ENCODE results near the gene IFITM1. TPM values are rescaled to one million over a fixed set of nuclear protein-coding genes. Genes with fewer than 3 reads are reported as not detected.
A peak's percentile ranks its signal among the peaks of the same experiment; 100 is the strongest.
"Not testable (repeated sequence)": the region's sequence is repeated elsewhere in the genome, so short reads cannot be mapped to it uniquely, and the experiment has no call there.

The IFITM1 gene
- total RNA-seq, 2 experiments from 2014 or later: 1,010 to 1,055 TPM

- no peak for DNase-seq
- peaks cover 10% of the 10 kb centered on the region for H3K27me3 Mint-ChIP-seq
- no peaks in the 10 kb centered on the region for H3K36me3 Mint-ChIP-seq (ENCODE audit: low read depth)
- POLR2A ChIA-PET: interaction anchor here (1.3 kb wide), 1 partner anchor 37 kb away, joined by 3 read pairs; no protein-coding TSS in a partner anchor
- H3K4me1 Mint-ChIP-seq: peaks cover 43% of the 10 kb centered on the region
- no peaks in the 10 kb centered on the region for H3K9me3 Mint-ChIP-seq
- no peak overlapping the region for H3K27ac Mint-ChIP-seq
- CTCF ChIA-PET: interaction anchor here (1.0 to 1.8 kb wide), 3 partner anchors 13 to 102 kb away, joined by 4 to 6 read pairs (median 5); no protein-coding TSS in a partner anchor
- H3K4me3 Mint-ChIP-seq: no peak overlapping the region
Measured at GRCh38 chr11:352456-353031, 38.7 kb downstream of the IFITM1 start.

- ChIA-PET POLR2A (interaction anchor here (1.4 kb wide), 1 partner anchor 38 kb away, joined by 4 read pairs; no protein-coding TSS in a partner anchor), CTCF (interaction anchor here (1.0 to 1.8 kb wide), 3 partner anchors 14 to 103 kb away, joined by 4 to 6 read pairs (median 5); no protein-coding TSS in a partner anchor)
- no peak for DNase-seq
- H3K4me3 Mint-ChIP-seq: no peak overlapping the region
- no peaks in the 10 kb centered on the region for H3K9me3 Mint-ChIP-seq
- no peaks in the 10 kb centered on the region for H3K36me3 Mint-ChIP-seq (ENCODE audit: low read depth)
- peaks cover 10% of the 10 kb centered on the region for H3K27me3 Mint-ChIP-seq
- H3K27ac Mint-ChIP-seq: no peak overlapping the region
- H3K4me1 Mint-ChIP-seq: peaks cover 43% of the 10 kb centered on the region
Measured at GRCh38 chr11:353179-353873, 39.5 kb downstream of the IFITM1 start.

DNA sequence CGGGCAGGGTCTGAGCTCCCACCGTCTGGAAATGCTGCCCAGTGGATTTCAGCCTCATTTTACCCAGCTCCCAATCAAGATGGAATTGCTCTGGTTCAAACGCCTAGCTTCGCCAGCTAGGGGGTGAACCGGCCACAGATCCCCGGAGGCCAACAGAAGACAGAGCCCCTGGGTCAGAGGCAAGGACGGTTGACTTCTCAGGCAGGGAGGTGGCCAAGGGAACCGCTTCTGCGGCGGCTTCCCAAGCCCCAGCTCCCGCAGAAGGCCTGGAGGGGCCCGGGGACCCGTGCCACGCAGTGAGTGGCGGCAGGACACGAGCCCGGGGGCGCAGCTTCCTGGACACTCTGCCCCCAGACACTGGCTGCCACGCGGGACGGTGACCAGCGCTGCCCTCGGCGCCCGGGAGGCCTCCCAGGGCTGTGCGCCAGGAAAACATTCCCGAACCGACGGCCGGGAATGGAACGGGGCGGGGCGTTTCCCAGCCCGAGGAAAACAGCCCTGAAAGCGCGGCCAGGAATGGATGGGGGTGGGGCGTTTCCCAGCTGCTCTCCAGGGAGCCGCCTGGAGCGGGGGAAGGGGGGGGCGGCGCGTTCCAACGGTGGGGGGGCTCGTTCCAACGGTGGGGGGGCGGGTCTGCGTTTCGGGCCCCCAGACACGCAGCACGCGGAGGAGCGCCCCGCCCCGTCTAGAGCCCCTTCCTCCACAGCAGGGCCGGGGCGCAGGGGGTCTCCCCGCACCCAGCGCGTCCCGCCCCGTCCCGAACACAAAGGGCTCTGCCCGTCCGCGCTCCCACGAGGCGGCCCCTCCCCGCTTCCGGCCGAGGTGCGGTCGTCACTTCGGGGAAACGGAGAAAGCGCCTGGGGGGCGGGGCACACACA, 42.0 kb downstream of the IFITM1 start:
- CTCF ChIA-PET: interaction anchor here (1.2 to 2.4 kb wide), 14 partner anchors 8 to 107 kb away, joined by 3 to 16 read pairs (median 4); no protein-coding TSS in a partner anchor
- POLR2A ChIA-PET: interaction anchor here (0.6 to 2.5 kb wide), 22 partner anchors 9 to 149 kb away, joined by 3 to 85 read pairs (median 6); partner anchors contain the start of genes BET1L, IFITM1, IFITM3 and PGGHG
- DNase-seq: peak; percentile 89
- H3K27ac Mint-ChIP-seq: peak overlapping the region; percentile 95
- peaks cover 41% of the 10 kb centered on the region for H3K4me1 Mint-ChIP-seq
- H3K4me3 Mint-ChIP-seq: peak overlapping the region; percentile 88
- no peaks in the 10 kb centered on the region for H3K9me3 Mint-ChIP-seq
- H3K36me3 Mint-ChIP-seq (ENCODE audit: low read depth): no peaks in the 10 kb centered on the region
- peaks cover 12% of the 10 kb centered on the region for H3K27me3 Mint-ChIP-seq

- Mint-ChIP-seq H3K4me1 (peaks cover 35% of the 10 kb centered on the region), H3K27me3 (peaks cover 12% of the 10 kb centered on the region), H3K36me3 (ENCODE audit: low read depth) (no peaks in the 10 kb centered on the region), H3K27ac (no peak overlapping the region), H3K4me3 (no peak overlapping the region), H3K9me3 (peaks cover 1% of the 10 kb centered on the region)
- CTCF ChIA-PET: interaction anchor here (1.5 to 1.9 kb wide), 2 partner anchors 41 to 51 kb away, joined by 3 to 14 read pairs; no protein-coding TSS in a partner anchor
- POLR2A ChIA-PET: interaction anchor here (0.6 to 2.5 kb wide), 9 partner anchors 12 to 93 kb away, joined by 3 to 85 read pairs (median 8); partner anchors contain the start of genes IFITM1, IFITM3, PGGHG and PTDSS2
- DNase-seq: no peak
Measured at GRCh38 chr11:356610-357009, 42.8 kb downstream of the IFITM1 start.

DNA sequence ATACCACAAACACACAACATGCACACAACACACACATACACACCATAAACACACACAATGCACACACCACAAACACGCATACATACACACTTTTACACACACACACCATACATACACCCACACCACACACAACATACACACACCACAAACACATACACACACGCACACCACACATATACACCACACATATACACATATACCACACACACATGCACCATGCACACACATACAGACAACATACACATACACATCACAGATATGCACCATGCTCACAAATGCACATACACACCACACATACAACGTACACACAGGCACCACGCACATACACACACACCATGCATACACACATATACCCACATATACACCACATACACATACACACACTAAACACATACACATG, 43.7 kb downstream of the IFITM1 start:
- ChIA-PET CTCF (no interaction called here), POLR2A (no interaction called here)
- H3K9me3 Mint-ChIP-seq: peaks cover 2% of the 10 kb centered on the region
- DNase-seq: no peak
- H3K4me3 Mint-ChIP-seq: no peak overlapping the region
- H3K27me3 Mint-ChIP-seq: peaks cover 13% of the 10 kb centered on the region
- no peaks in the 10 kb centered on the region for H3K36me3 Mint-ChIP-seq (ENCODE audit: low read depth)
- H3K4me1 Mint-ChIP-seq: peaks cover 31% of the 10 kb centered on the region
- H3K27ac Mint-ChIP-seq: no peak overlapping the region

- H3K4me3 Mint-ChIP-seq: no peak overlapping the region
- no peak for DNase-seq
- ChIA-PET POLR2A (interaction anchor here (1.0 kb wide), 1 partner anchor 107 kb away, joined by 3 read pairs; no protein-coding TSS in a partner anchor), CTCF (interaction anchor here (1.4 kb wide), 1 partner anchor 90 kb away, joined by 6 read pairs; no protein-coding TSS in a partner anchor)
- no peaks in the 10 kb centered on the region for H3K36me3 Mint-ChIP-seq (ENCODE audit: low read depth)
- no peak overlapping the region for H3K27ac Mint-ChIP-seq
- H3K4me1 Mint-ChIP-seq: peaks cover 24% of the 10 kb centered on the region
- H3K9me3 Mint-ChIP-seq: peaks cover 2% of the 10 kb centered on the region
- H3K27me3 Mint-ChIP-seq: peaks cover 13% of the 10 kb centered on the region
Measured at GRCh38 chr11:358129-358800, 44.4 kb downstream of the IFITM1 start.

DNA sequence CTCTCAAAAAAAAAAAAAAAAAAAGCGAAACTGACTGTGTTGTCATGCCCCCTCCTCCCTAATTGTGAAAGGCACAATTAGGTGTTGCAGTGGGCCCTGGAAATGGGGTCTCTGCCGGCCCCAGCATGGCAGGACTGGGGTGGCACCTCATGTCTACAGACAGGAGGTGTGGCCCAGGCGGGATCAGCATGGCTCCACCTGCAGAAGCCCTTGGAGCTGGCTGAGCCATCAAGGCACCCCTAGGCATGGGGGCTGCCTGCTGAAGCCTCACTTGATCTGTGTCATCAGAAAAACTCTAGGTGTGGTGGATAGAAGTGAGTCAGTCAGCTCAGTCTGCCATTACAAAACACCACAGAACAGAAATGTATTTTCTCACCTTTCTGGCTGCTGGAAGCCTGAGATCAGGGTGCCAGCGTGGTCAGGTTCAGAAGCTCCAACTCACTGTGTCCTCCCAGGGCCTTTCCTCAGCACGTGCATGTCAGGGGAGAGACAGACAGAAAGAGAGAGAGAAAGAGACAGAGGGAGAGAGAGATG, 45.4 kb downstream of the IFITM1 start:
- H3K4me3 Mint-ChIP-seq: no peak overlapping the region
- ChIA-PET CTCF (interaction anchor here (0.9 to 1.4 kb wide), 5 partner anchors 42 to 109 kb away, joined by 3 to 6 read pairs (median 4); no protein-coding TSS in a partner anchor), POLR2A (interaction anchor here (0.9 to 1.0 kb wide), 4 partner anchors 53 to 108 kb away, joined by 3 to 8 read pairs (median 3); no protein-coding TSS in a partner anchor)
- H3K36me3 Mint-ChIP-seq (ENCODE audit: low read depth): no peaks in the 10 kb centered on the region
- no peak overlapping the region for H3K27ac Mint-ChIP-seq
- H3K27me3 Mint-ChIP-seq: peaks cover 7% of the 10 kb centered on the region
- H3K4me1 Mint-ChIP-seq: peaks cover 16% of the 10 kb centered on the region
- H3K9me3 Mint-ChIP-seq: peaks cover 2% of the 10 kb centered on the region
- peak; percentile 30 for DNase-seq

DNA sequence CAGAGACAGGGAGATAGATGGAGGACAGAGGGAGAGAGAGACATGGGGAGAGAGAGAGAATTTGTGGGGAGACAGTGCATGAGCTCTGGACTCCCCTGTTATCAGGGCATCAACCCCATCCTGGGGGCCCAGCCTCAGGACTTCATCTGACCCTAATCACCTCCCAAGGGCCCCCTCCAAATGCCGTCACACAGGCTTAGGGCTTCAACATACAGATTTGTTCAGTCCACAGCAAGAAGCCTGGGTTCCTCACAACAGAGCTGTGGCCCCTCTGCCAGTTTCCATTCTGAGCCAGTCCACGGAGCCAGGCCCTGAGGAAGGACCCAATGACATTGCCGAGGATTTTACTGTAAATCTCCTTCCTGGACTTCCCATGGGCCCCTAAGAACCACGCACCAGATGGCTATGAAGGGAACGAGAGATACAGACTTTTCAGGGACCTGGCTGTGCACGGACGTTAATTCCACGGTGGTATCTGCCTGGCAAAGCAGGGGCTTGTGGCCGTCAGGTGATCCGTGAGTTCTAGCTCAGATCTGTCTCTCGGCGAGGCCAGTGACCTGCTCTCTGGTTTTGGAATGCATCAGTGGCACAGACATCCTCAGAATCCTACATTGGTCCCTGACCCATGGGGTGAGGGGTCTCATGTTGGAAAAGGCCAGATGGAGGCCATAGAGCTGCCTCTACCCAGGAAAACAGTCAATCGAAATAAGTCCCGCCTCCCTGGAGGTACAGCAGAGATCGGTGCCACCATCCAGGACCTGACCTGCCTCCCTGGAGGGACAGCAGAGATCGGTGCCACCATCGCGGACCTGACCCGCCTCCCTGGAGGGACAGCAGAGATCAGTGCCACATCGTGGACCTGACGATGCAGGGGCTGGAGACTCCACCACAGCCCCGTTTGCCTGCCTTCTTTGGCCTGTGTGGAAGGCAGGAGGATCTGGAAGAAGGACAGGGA, 46.8 kb downstream of the IFITM1 start:
- no peaks in the 10 kb centered on the region for H3K36me3 Mint-ChIP-seq (ENCODE audit: low read depth)
- CTCF ChIA-PET: interaction anchor here (0.5 to 4.1 kb wide), 3 partner anchors 48 to 55 kb away, joined by 3 to 32 read pairs (median 4); partner anchors contain the start of gene SIGIRR
- H3K4me3 Mint-ChIP-seq: no peak overlapping the region
- H3K9me3 Mint-ChIP-seq: peaks cover 2% of the 10 kb centered on the region
- peaks cover 7% of the 10 kb centered on the region for H3K4me1 Mint-ChIP-seq
- H3K27me3 Mint-ChIP-seq: peaks cover 14% of the 10 kb centered on the region
- no peak for DNase-seq
- POLR2A ChIA-PET: interaction anchor here (0.9 kb wide), 1 partner anchor 110 kb away, joined by 3 read pairs; no protein-coding TSS in a partner anchor
- H3K27ac Mint-ChIP-seq: no peak overlapping the region

- Mint-ChIP-seq H3K4me3 (no peak overlapping the region), H3K4me1 (peaks cover 7% of the 10 kb centered on the region), H3K27me3 (peaks cover 29% of the 10 kb centered on the region), H3K36me3 (ENCODE audit: low read depth) (no peaks in the 10 kb centered on the region), H3K27ac (no peak overlapping the region), H3K9me3 (peaks cover 2% of the 10 kb centered on the region)
- POLR2A ChIA-PET: interaction anchor here (1.1 to 1.2 kb wide), 2 partner anchors 85 to 156 kb away, joined by 3 read pairs; partner anchors contain the start of genes BET1L and RIC8A
- no peak for DNase-seq
- CTCF ChIA-PET: interaction anchor here (0.7 to 4.4 kb wide), 12 partner anchors 8 to 155 kb away, joined by 3 to 36 read pairs (median 4); partner anchors contain the start of genes BET1L and RIC8A
Measured at GRCh38 chr11:362642-363442, 49.0 kb downstream of the IFITM1 start.

DNA sequence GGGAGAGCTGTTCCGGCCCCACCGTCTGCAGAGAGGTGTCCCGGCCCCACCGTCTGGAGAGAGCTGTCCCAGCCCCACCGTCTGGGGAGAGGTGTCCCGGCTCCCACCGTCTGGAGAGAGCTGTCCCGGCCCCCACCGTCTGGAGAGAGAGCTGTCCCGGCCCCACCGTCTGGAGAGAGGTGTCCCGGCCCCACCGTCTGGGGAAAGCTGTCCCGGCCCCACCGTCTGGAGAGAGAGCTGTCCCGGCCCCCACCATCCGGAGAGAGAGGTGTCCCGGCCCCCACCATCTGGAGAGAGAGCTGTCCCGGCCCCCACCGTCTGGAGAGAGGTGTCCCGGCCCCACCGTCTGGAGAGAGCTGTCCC, 49.6 kb downstream of the IFITM1 start:
- H3K4me1 Mint-ChIP-seq; DNase-seq; H3K27ac Mint-ChIP-seq; H3K36me3 Mint-ChIP-seq (ENCODE audit: low read depth); H3K4me3 Mint-ChIP-seq; H3K9me3 Mint-ChIP-seq: not testable (repeated sequence)
- H3K27me3 Mint-ChIP-seq: peaks cover 35% of the 10 kb centered on the region
- CTCF ChIA-PET: interaction anchor here (0.7 to 4.4 kb wide), 13 partner anchors 8 to 198 kb away, joined by 3 to 36 read pairs (median 5); partner anchors contain the start of gene NLRP6
- POLR2A ChIA-PET: interaction anchor here (1.1 to 1.2 kb wide), 3 partner anchors 85 to 156 kb away, joined by 3 read pairs; partner anchors contain the start of genes BET1L and RIC8A

Measured in activated CD4-positive, alpha-beta memory T cell treated with anti-CD3 and anti-CD28 coated beads, Interleukin-2, amount 10 ng/mL, durations not matched to agents 7 days and 5 days (primary cell).